HEK293T (cell line): ENCODE data around the gene C10orf67.

ENCODE experiments used
- FOXM1 ChIP-seq: fragments of 450-650 bp; IDR thresholded peaks from 2 replicates; pipeline ENCODE4 v1.6.1; 2017; ENCODE audit warnings: mild to moderate bottlenecking, borderline replicate concordance
- TARDBP ChIP-seq: fragments of 450-650 bp; IDR thresholded peaks from 2 replicates; pipeline ENCODE4 v1.6.1; 2016

- TF ChIP-seq TARDBP (no peak), FOXM1 (no peak)
Observed at GRCh38 chr10:23174977-23175512, 169.6 kb downstream of the C10orf67 start.
